Neural progenitor cell (in vitro differentiated cells): ENCODE measurements around the gene CGREF1.
"Not testable (repeated sequence)": the region's sequence is repeated elsewhere in the genome, so short reads cannot be mapped to it uniquely, and the experiment has no call there.

Experiments used
- CTCF ChIP-seq: fragments of 200-600 bp; sonication (generic); IDR thresholded peaks from 2 replicates; pipeline ENCODE4 v1.5.1; 2017; ENCODE audit warnings: antibody characterized with exemption, mild to moderate bottlenecking
- EZH2 ChIP-seq: fragments of 200-600 bp; sonication (generic); IDR thresholded peaks from 2 replicates; pipeline ENCODE4 v1.6.1; 2017; ENCODE audit warnings: antibody characterized with exemption, mild to moderate bottlenecking, moderate library complexity
- EZH2phosphoT487 ChIP-seq: fragments of 200-600 bp; sonication (generic); IDR thresholded peaks from 2 replicates; pipeline ENCODE4 v1.6.1; 2017; ENCODE audit warnings: antibody characterized with exemption

GRCh38 chr2:27111392-27112078 is 7.4 kb downstream of the CGREF1 start:
- TF ChIP-seq CTCF, EZH2phosphoT487, EZH2: not testable (repeated sequence)
